DOHH2 (cell line): Measurements from ENCODE around the gene KDM8.

ENCODE experiments used
- H3F3A ChIP-seq: fragments of 200-600 bp; sonication (generic), shearing (Covaris generic); 2 replicates; pipeline ENCODE4 v1.6.0; 2016; ENCODE audit warnings: antibody characterized with exemption, mild to moderate bottlenecking; ENCODE audit not compliant: control insufficient read depth, insufficient read depth
- H3K27ac ChIP-seq: fragments of 200-600 bp; sonication (generic); 2 replicates; pipeline ENCODE4 v1.5.1; 2014; ENCODE audit warnings: low read depth, mild to moderate bottlenecking, low read length, moderate library complexity
- H3K27me3 ChIP-seq: fragments of 200-600 bp; sonication (generic); 2 replicates; pipeline ENCODE4 v1.6.1; 2014; ENCODE audit warnings: mild to moderate bottlenecking, low read length, mixed read lengths; ENCODE audit not compliant: control insufficient read depth
- H3K36me3 ChIP-seq: fragments of 200-600 bp; sonication (generic); 2 replicates; pipeline ENCODE4 v1.6.1; 2014; ENCODE audit warnings: mild to moderate bottlenecking, low read length, moderate library complexity, mixed read lengths; ENCODE audit not compliant: control insufficient read depth
- H3K4me1 ChIP-seq: fragments of 200-600 bp; sonication (generic); 2 replicates; pipeline ENCODE4 v1.6.1; 2014; ENCODE audit warnings: mild to moderate bottlenecking, low read length, mixed read lengths; ENCODE audit not compliant: control insufficient read depth
- H3K4me2 ChIP-seq: fragments of 200-600 bp; sonication (generic); 2 replicates; pipeline ENCODE4 v1.6.0; 2014; ENCODE audit warnings: mild to moderate bottlenecking, low read length, moderate library complexity
- H3K4me3 ChIP-seq: fragments of 200-600 bp; sonication (generic); 2 replicates; pipeline ENCODE4 v1.5.1; 2014; ENCODE audit warnings: mild to moderate bottlenecking, low read length, mixed read lengths
- H3K79me2 ChIP-seq: fragments of 200-600 bp; sonication (generic); 2 replicates; pipeline ENCODE4 v1.6.1; 2014; ENCODE audit warnings: mild to moderate bottlenecking, low read length, mixed read lengths; ENCODE audit not compliant: control insufficient read depth
- H3K9me2 ChIP-seq: fragments of 200-600 bp; sonication (generic); replicated peaks from 2 replicates; pipeline ENCODE4 v1.6.1; 2014; ENCODE audit warnings: mild to moderate bottlenecking, low read length, mixed read lengths; ENCODE audit not compliant: control insufficient read depth
- H3K9me3 ChIP-seq: fragments of 200-600 bp; sonication (generic); 2 replicates; pipeline ENCODE4 v1.6.1; 2014; ENCODE audit warnings: antibody characterized with exemption, low read length, mixed read lengths; ENCODE audit not compliant: control insufficient read depth, insufficient read depth
- H4K20me1 ChIP-seq: fragments of 200-600 bp; sonication (generic); 2 replicates; pipeline ENCODE4 v1.6.0; 2014; ENCODE audit warnings: low read depth, mild to moderate bottlenecking, antibody characterized with exemption, low read length, moderate library complexity; ENCODE audit not compliant: control insufficient read depth, insufficient read depth
- EZH2phosphoT487 ChIP-seq: fragments of 200-600 bp; sonication (generic); IDR thresholded peaks from 2 replicates; pipeline ENCODE4 v1.6.1; 2017; ENCODE audit warnings: borderline replicate concordance, mild to moderate bottlenecking, antibody characterized with exemption, low read length, moderate library complexity, mixed read lengths
- TF ChIP-seq, protein P1 (sequence below): fragments of 200-600 bp; sonication (generic); IDR thresholded peaks from one replicate; pipeline ENCODE4 v1.5.1; 2014; ENCODE audit warnings: antibody characterized with exemption, mild to moderate bottlenecking, low read depth, low read length; ENCODE audit not compliant: poor library complexity, severe bottlenecking

Gene KDM8

GRCh38 chr16:27193300-27193990 lies 9.9 kb upstream of the KDM8 start:
- peaks cover 7% of the 10 kb centered on the region; the same call in 1 of the 2 replicates for H3K27me3 ChIP-seq
- H3K4me2 ChIP-seq, result no peak overlapping the region
- no peaks in the 10 kb centered on the region for H3K36me3 ChIP-seq
- H3K79me2 ChIP-seq, result no peaks in the 10 kb centered on the region
- H3K27ac ChIP-seq, result no peak overlapping the region
- no peak overlapping the region for H3K4me3 ChIP-seq
- no peaks in the 10 kb centered on the region for H3F3A ChIP-seq
- no peaks in the 10 kb centered on the region for H4K20me1 ChIP-seq
- no peaks in the 10 kb centered on the region for H3K9me2 ChIP-seq
- H3K4me1 ChIP-seq, result peaks cover 8% of the 10 kb centered on the region
- no peaks in the 10 kb centered on the region for H3K9me3 ChIP-seq
- TF ChIP-seq, protein P1, sequence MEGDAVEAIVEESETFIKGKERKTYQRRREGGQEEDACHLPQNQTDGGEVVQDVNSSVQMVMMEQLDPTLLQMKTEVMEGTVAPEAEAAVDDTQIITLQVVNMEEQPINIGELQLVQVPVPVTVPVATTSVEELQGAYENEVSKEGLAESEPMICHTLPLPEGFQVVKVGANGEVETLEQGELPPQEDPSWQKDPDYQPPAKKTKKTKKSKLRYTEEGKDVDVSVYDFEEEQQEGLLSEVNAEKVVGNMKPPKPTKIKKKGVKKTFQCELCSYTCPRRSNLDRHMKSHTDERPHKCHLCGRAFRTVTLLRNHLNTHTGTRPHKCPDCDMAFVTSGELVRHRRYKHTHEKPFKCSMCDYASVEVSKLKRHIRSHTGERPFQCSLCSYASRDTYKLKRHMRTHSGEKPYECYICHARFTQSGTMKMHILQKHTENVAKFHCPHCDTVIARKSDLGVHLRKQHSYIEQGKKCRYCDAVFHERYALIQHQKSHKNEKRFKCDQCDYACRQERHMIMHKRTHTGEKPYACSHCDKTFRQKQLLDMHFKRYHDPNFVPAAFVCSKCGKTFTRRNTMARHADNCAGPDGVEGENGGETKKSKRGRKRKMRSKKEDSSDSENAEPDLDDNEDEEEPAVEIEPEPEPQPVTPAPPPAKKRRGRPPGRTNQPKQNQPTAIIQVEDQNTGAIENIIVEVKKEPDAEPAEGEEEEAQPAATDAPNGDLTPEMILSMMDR, result no peak
- no peak for TF ChIP-seq EZH2phosphoT487

- TF ChIP-seq, protein P1, result no peak
- TF ChIP-seq EZH2phosphoT487, result no peak
- no peaks in the 10 kb centered on the region for H3K9me2 ChIP-seq
- H3F3A ChIP-seq, result no peaks in the 10 kb centered on the region
- no peaks in the 10 kb centered on the region for H3K36me3 ChIP-seq
- no peaks in the 10 kb centered on the region for H3K27me3 ChIP-seq
- H3K9me3 ChIP-seq, result no peaks in the 10 kb centered on the region; the same call in 1 of the 2 replicates
- no peak overlapping the region for H3K27ac ChIP-seq
- no peaks in the 10 kb centered on the region for H4K20me1 ChIP-seq
- H3K4me2 ChIP-seq, result no peak overlapping the region
- no peaks in the 10 kb centered on the region for H3K79me2 ChIP-seq
- H3K4me1 ChIP-seq, result peaks cover 20% of the 10 kb centered on the region
- H3K4me3 ChIP-seq, result no peak overlapping the region
These were observed 8.1 kb upstream of the KDM8 start for GRCh38 chr16:27195076-27195741.

GRCh38 chr16:27195941-27196595 lies 7.3 kb upstream of the KDM8 start:
- H3K9me2 ChIP-seq, result no peaks in the 10 kb centered on the region

More at GRCh38 chr16:27195941-27196595, 7.3 kb upstream of the KDM8 start:
- peaks cover 20% of the 10 kb centered on the region for H3K4me1 ChIP-seq
- H3K4me3 ChIP-seq, result no peak overlapping the region
- no peaks in the 10 kb centered on the region for H3K79me2 ChIP-seq
- H3K9me3 ChIP-seq, result no peaks in the 10 kb centered on the region; the same call in 1 of the 2 replicates
- H3K27me3 ChIP-seq, result no peaks in the 10 kb centered on the region
- no peak for TF ChIP-seq EZH2phosphoT487
- TF ChIP-seq, protein P1, result no peak
- no peaks in the 10 kb centered on the region for H3K36me3 ChIP-seq
- H3F3A ChIP-seq, result no peaks in the 10 kb centered on the region
- H3K27ac ChIP-seq, result no peak overlapping the region
- no peak overlapping the region for H3K4me2 ChIP-seq
- H4K20me1 ChIP-seq, result no peaks in the 10 kb centered on the region
